ENCODE measurements around the gene FUT2.

The FUT2 gene

GRCh38 chr19:48708471-48708870 lies 12.7 kb downstream of the FUT2 start:
- H3K4me3 ChIP-seq (ENCODE audit: low read depth, low read length), result no peak overlapping the region
- TF ChIP-seq, protein P1, sequence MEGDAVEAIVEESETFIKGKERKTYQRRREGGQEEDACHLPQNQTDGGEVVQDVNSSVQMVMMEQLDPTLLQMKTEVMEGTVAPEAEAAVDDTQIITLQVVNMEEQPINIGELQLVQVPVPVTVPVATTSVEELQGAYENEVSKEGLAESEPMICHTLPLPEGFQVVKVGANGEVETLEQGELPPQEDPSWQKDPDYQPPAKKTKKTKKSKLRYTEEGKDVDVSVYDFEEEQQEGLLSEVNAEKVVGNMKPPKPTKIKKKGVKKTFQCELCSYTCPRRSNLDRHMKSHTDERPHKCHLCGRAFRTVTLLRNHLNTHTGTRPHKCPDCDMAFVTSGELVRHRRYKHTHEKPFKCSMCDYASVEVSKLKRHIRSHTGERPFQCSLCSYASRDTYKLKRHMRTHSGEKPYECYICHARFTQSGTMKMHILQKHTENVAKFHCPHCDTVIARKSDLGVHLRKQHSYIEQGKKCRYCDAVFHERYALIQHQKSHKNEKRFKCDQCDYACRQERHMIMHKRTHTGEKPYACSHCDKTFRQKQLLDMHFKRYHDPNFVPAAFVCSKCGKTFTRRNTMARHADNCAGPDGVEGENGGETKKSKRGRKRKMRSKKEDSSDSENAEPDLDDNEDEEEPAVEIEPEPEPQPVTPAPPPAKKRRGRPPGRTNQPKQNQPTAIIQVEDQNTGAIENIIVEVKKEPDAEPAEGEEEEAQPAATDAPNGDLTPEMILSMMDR (IDR thresholded peaks at IDR 0.05; ENCODE audit: low read depth, low read length), result no peak

GRCh38 chr19:48711106-48711662 lies 15.4 kb downstream of the FUT2 start:
- TF ChIP-seq, protein P1 (IDR thresholded peaks at IDR 0.05; ENCODE audit: low read depth, low read length), result no peak

GRCh38 chr19:48713041-48713863 lies 17.5 kb downstream of the FUT2 start:
- TF ChIP-seq, protein P1 (IDR thresholded peaks at IDR 0.05; ENCODE audit: low read depth, low read length), result no peak
- H3K4me3 ChIP-seq (ENCODE audit: low read depth, low read length), result peak overlapping the region; percentile 73

More at GRCh38 chr19:48711106-48711662, 15.4 kb downstream of the FUT2 start:
- H3K4me3 ChIP-seq (ENCODE audit: low read depth, low read length), result no peak overlapping the region

DNA sequence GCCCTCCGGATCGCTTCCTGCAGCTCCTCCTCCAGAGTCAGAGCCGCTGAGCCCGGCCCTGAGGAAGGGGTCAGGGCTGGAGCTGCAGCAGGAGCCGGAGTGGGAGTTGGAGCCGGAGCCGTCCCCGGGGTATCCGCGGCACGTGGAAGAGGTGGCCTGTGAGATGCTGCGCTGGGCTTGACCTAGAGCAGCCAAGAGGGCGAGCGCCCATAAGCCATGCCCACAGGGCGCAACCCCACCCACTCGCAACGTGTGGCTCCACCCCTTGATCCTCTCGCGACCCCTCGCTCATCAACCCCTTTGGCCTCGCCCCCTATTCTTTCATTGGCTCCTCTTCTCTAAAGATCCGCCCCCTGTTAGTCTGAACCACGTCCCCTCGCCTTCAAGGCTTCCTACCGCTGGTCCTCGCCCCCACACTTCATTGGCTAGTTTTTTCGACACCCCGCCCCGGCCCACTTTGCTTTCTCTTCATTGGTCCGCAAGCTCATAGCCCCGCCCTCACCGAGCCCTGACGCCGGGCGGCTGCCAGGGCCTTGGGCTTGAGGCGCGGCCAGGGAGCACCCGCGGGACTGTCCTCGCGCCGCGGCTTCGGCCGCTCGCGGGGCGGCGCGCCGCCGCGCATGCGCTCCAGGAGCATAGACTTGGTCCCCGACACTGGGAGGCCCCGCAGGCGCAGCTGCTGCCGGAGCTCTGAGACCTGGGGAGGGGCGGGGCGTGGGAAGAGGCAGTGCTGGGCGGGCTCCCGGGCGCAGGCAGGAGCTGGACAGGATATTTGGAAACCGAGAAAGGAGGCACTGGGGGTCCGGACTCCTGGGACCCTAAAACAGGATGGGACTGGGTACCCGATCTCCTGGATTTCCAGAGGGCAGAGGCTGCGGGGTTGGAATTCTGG lies 18.3 kb downstream of the FUT2 start:
- TF ChIP-seq, protein P1 (IDR thresholded peaks at IDR 0.05; ENCODE audit: low read depth, low read length), result no peak
- peak overlapping the region; percentile 73 for H3K4me3 ChIP-seq (ENCODE audit: low read depth, low read length)

- peak overlapping the region; percentile 64 for H3K4me3 ChIP-seq (ENCODE audit: low read depth, low read length)
- TF ChIP-seq, protein P1 (IDR thresholded peaks at IDR 0.05; ENCODE audit: low read depth, low read length), result no peak
These were observed 19.2 kb downstream of the FUT2 start for GRCh38 chr19:48714759-48715675.

DNA sequence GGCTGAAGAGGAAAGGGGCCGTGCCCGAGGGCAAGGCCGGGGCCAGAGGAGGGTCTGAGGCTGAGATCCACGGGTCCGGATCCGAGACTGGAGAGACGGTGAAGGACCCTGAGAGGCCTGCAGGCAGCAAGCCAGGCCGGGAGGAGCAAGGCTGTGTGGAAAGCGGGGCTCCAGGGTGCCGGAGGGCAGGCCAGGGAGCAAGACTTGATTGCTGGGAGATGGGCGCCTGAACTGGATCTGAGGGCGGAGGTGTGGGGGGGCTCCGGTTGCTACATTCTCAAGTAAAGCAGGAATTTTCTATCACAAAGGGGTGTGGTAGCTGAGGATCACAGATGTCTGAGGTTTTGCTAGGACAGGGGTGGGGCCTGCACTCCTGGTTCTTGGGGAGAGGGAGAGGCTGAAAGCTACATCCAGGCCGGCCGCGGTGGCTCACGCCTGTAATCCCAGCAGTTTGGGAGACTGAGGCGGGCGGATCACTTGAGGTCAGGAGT lies 20.0 kb downstream of the FUT2 start:
- no peak overlapping the region for H3K4me3 ChIP-seq (ENCODE audit: low read depth, low read length)
- TF ChIP-seq, protein P1 (IDR thresholded peaks at IDR 0.05; ENCODE audit: low read depth, low read length), result no peak

All from WI38 (cell line).